ENCODE measurements around the gene SULT1C4. TPM values are rescaled to one million over a fixed set of nuclear protein-coding genes. Genes with fewer than 3 reads are reported as not detected.

The SULT1C4 gene
- total RNA-seq, 1 donor from 2014 or later: 1.8 TPM

DNA sequence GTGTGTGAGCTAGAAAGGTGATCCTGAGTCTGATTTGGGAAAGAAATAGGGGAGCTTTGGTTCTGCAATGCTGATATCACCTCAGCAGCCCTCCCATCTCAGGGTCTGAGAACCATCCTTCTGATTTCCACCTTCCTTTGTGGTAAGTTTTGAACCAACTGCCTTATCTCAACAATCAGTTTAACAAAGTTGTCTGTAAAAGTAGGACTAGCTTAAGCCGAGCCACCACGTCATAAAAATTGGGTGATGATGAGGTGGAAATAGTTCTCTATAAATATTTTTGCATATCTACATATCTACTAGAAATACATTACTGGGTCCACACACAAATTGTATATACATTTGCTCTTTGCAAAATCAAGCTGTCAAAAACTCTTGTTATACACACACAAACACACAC is 1.1 kb downstream of the SULT1C4 start:
- Histone ChIP-seq H3K4me2 (ENCODE audit: low read length) (no peak overlapping the region), H4K20me1 (ENCODE audit: insufficient read depth, low read length) (no peaks in the 10 kb centered on the region), H3K27me3 (ENCODE audit: insufficient read depth, low read length) (no peaks in the 10 kb centered on the region), H3K9me3 (ENCODE audit: insufficient read depth, low read depth, low read length) (no peaks in the 10 kb centered on the region), H2AFZ (ENCODE audit: low read depth, low read length) (no peak overlapping the region), H3K79me2 (ENCODE audit: insufficient read depth, low read length) (no peaks in the 10 kb centered on the region), H3K4me3 (ENCODE audit: insufficient read depth, low read depth, low read length) (no peak overlapping the region), H3K4me1 (ENCODE audit: insufficient read depth, low read length) (peaks cover 12% of the 10 kb centered on the region), H3K27ac (ENCODE audit: low read depth, low read length) (no peak overlapping the region), H3K36me3 (ENCODE audit: insufficient read depth, low read length) (no peaks in the 10 kb centered on the region), H3K9ac (ENCODE audit: low read length) (no peak overlapping the region)
- Mint-ChIP-seq H3K27ac (ENCODE audit: unreplicated experiment) (no peak overlapping the region), H3K4me1 (ENCODE audit: low read depth, unreplicated experiment) (peaks cover 12% of the 10 kb centered on the region), H3K27me3 (ENCODE audit: low read depth, unreplicated experiment) (no peaks in the 10 kb centered on the region), H3K9me3 (ENCODE audit: unreplicated experiment) (no peaks in the 10 kb centered on the region), H3K36me3 (ENCODE audit: low read depth, unreplicated experiment) (no peaks in the 10 kb centered on the region), H3K4me3 (ENCODE audit: unreplicated experiment) (no peak overlapping the region)
- FAIRE-seq: no peak
- DNase-seq (ENCODE audit: low read depth): no peak
- no peak for TF ChIP-seq EZH2 (IDR thresholded peaks at IDR 0.05; ENCODE audit: insufficient read depth, low read length)
- TF ChIP-seq, protein P1, sequence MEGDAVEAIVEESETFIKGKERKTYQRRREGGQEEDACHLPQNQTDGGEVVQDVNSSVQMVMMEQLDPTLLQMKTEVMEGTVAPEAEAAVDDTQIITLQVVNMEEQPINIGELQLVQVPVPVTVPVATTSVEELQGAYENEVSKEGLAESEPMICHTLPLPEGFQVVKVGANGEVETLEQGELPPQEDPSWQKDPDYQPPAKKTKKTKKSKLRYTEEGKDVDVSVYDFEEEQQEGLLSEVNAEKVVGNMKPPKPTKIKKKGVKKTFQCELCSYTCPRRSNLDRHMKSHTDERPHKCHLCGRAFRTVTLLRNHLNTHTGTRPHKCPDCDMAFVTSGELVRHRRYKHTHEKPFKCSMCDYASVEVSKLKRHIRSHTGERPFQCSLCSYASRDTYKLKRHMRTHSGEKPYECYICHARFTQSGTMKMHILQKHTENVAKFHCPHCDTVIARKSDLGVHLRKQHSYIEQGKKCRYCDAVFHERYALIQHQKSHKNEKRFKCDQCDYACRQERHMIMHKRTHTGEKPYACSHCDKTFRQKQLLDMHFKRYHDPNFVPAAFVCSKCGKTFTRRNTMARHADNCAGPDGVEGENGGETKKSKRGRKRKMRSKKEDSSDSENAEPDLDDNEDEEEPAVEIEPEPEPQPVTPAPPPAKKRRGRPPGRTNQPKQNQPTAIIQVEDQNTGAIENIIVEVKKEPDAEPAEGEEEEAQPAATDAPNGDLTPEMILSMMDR (IDR thresholded peaks at IDR 0.05; ENCODE audit: insufficient read depth, low read depth, low read length): no peak

DNA sequence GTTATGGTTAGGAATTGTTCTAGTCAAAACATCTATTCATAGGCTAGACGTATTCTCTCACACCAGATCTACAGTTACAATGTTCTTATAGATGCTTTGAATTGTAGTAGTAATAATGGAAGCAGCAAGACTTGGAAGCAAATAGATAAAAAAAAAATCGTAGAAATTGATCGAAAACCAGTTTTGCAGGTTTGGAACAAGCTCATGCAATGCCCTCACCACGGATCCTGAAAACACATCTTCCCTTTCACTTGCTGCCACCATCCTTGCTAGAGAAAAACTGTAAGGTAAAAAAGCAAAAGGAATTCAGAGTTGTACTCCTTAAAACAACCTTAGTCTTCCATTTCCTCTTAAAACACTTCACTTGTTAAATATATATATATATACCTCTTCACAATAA is 4.4 kb downstream of the SULT1C4 start:
- Histone ChIP-seq H3K4me1 (ENCODE audit: insufficient read depth, low read length) (peaks cover 9% of the 10 kb centered on the region), H4K20me1 (ENCODE audit: insufficient read depth, low read length) (no peaks in the 10 kb centered on the region), H3K79me2 (ENCODE audit: insufficient read depth, low read length) (no peaks in the 10 kb centered on the region), H3K9ac (ENCODE audit: low read length) (no peak overlapping the region), H3K4me2 (ENCODE audit: low read length) (no peak overlapping the region), H2AFZ (ENCODE audit: low read depth, low read length) (no peak overlapping the region), H3K27me3 (ENCODE audit: insufficient read depth, low read length) (no peaks in the 10 kb centered on the region), H3K36me3 (ENCODE audit: insufficient read depth, low read length) (no peaks in the 10 kb centered on the region), H3K27ac (ENCODE audit: low read depth, low read length) (no peak overlapping the region), H3K9me3 (ENCODE audit: insufficient read depth, low read depth, low read length) (no peaks in the 10 kb centered on the region), H3K4me3 (ENCODE audit: insufficient read depth, low read depth, low read length) (no peak overlapping the region)
- H3K27ac Mint-ChIP-seq (ENCODE audit: unreplicated experiment): no peak overlapping the region
- no peaks in the 10 kb centered on the region for H3K9me3 Mint-ChIP-seq (ENCODE audit: unreplicated experiment)
- H3K4me1 Mint-ChIP-seq (ENCODE audit: low read depth, unreplicated experiment): peaks cover 17% of the 10 kb centered on the region
- no peak for FAIRE-seq
- no peaks in the 10 kb centered on the region for H3K27me3 Mint-ChIP-seq (ENCODE audit: low read depth, unreplicated experiment)
- no peak for DNase-seq (ENCODE audit: low read depth)
- H3K36me3 Mint-ChIP-seq (ENCODE audit: low read depth, unreplicated experiment): no peaks in the 10 kb centered on the region
- H3K4me3 Mint-ChIP-seq (ENCODE audit: unreplicated experiment): no peak overlapping the region
- no peak for TF ChIP-seq EZH2 (IDR thresholded peaks at IDR 0.05; ENCODE audit: insufficient read depth, low read length)
- TF ChIP-seq, protein P1 (IDR thresholded peaks at IDR 0.05; ENCODE audit: insufficient read depth, low read depth, low read length): no peak

DNA sequence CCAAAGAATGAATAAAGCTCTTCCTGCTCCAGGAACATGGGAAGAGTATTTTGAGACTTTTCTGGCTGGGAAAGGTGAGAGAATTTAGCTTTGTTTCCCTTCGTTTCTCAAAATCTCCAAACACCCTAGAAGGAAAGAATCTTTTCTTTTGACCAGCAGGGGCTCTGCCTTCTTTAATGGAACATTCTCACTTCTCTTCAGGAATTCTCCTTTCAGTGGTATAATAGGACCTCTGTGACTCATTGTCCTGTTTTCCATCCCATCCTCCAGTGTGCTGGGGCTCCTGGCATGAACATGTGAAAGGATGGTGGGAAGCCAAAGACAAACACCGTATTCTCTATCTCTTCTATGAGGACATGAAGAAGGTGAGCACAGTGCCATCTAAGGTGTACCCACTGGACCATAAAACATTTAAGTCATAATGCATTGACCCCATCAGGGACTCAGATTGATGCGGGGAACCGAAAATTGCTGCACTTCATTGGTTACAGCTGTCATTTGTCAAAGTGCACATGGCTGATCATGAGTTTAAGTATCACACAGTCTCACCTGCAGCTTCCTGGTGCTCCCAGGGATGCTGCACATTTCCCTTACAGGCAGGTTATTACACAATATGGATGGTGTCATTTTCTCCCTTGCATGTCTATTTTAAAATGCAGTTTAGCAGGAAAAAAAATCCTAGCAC is 5.5 kb downstream of the SULT1C4 start:
- TF ChIP-seq, protein P1 (IDR thresholded peaks at IDR 0.05; ENCODE audit: insufficient read depth, low read depth, low read length): peak; percentile 34
- TF ChIP-seq EZH2 (IDR thresholded peaks at IDR 0.05; ENCODE audit: insufficient read depth, low read length): no peak
- Mint-ChIP-seq H3K27me3 (ENCODE audit: low read depth, unreplicated experiment) (no peaks in the 10 kb centered on the region), H3K9me3 (ENCODE audit: unreplicated experiment) (peaks cover 2% of the 10 kb centered on the region), H3K4me1 (ENCODE audit: low read depth, unreplicated experiment) (peaks cover 17% of the 10 kb centered on the region), H3K27ac (ENCODE audit: unreplicated experiment) (peak overlapping the region; percentile 53), H3K36me3 (ENCODE audit: low read depth, unreplicated experiment) (no peaks in the 10 kb centered on the region), H3K4me3 (ENCODE audit: unreplicated experiment) (peak overlapping the region; percentile 27)
- FAIRE-seq (no peak), DNase-seq (ENCODE audit: low read depth) (no peak)
- Histone ChIP-seq H3K4me2 (ENCODE audit: low read length) (peak overlapping the region; percentile 32), H3K79me2 (ENCODE audit: insufficient read depth, low read length) (no peaks in the 10 kb centered on the region), H3K36me3 (ENCODE audit: insufficient read depth, low read length) (no peaks in the 10 kb centered on the region), H3K27ac (ENCODE audit: low read depth, low read length) (no peak overlapping the region), H3K27me3 (ENCODE audit: insufficient read depth, low read length) (no peaks in the 10 kb centered on the region), H3K9ac (ENCODE audit: low read length) (no peak overlapping the region), H2AFZ (ENCODE audit: low read depth, low read length) (no peak overlapping the region), H4K20me1 (ENCODE audit: insufficient read depth, low read length) (no peaks in the 10 kb centered on the region), H3K9me3 (ENCODE audit: insufficient read depth, low read depth, low read length) (no peaks in the 10 kb centered on the region), H3K4me3 (ENCODE audit: insufficient read depth, low read depth, low read length) (no peak overlapping the region), H3K4me1 (ENCODE audit: insufficient read depth, low read length) (peaks cover 3% of the 10 kb centered on the region)
